Measurements from ENCODE around the gene SUMO4. TPM values are rescaled to one million over a fixed set of nuclear protein-coding genes. Genes with fewer than 3 reads are reported as not detected.

SUMO4 gene
- total RNA-seq = 1 to 10 TPM; 3.0 to 3.2 TPM

DNA sequence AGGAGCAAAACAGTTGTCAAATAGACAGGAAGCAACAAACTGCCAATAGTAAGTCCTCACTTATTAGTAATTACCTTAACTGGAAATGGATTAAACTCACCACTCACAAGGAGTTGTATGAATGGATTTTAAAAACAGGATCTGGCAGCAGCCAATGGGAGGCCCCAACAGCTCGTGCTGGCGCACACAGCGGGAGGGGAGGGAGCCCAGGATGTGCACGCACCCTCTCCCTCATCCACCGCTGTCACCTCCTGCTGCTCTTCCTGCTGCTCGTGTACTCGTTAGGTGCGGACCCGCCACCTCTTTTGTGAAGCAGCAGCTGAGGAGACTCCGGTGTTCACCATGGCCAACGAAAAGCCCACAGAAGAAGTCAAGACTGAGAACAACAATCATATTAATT is at the start of gene SUMO4:
Gene SUMO4, plus strand, starts transcription at position 213 of the 400 bp plus-strand sequence. Its CDS starts 130 bp downstream, at position 343.
- POLR2A ChIA-PET = no interaction called here
- CTCF ChIA-PET = no interaction called here

GRCh38 chr6:149354009-149354408 is 46.1 kb upstream of the SUMO4 start:
- ChIA-PET POLR2A (no interaction called here), CTCF (no interaction called here)

DNA sequence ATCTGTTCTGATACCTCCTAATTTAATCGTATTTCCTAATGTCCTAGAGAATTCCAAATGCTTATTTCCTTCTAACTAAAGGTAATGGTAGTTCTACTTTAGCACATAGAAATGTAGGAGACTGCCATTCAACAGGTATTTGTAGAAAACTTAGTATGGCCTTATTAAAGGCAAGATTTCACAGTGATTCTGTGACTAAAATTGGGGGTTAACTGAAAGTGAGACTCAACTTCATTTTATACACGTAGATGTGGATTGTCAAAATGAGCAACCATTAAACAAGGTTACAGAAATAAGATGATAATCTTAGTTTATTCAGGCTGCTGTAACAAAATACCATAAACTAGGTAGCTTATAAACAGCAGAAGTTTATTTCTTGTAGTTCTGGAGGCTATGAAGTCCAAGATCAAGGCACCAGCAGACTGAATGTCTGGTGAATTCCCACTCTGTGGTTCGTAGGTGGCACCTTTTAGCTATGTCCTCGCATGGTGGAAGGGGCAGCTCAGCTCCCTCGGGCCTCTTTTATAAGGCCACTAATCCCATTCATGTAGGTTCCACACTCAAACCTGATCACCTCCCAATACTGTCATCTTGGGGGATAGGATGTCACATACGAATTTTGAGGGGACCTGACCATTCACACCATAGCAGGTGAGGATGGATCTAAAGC is 43.8 kb upstream of the SUMO4 start:
- CTCF ChIA-PET = no interaction called here
- POLR2A ChIA-PET = no interaction called here

DNA sequence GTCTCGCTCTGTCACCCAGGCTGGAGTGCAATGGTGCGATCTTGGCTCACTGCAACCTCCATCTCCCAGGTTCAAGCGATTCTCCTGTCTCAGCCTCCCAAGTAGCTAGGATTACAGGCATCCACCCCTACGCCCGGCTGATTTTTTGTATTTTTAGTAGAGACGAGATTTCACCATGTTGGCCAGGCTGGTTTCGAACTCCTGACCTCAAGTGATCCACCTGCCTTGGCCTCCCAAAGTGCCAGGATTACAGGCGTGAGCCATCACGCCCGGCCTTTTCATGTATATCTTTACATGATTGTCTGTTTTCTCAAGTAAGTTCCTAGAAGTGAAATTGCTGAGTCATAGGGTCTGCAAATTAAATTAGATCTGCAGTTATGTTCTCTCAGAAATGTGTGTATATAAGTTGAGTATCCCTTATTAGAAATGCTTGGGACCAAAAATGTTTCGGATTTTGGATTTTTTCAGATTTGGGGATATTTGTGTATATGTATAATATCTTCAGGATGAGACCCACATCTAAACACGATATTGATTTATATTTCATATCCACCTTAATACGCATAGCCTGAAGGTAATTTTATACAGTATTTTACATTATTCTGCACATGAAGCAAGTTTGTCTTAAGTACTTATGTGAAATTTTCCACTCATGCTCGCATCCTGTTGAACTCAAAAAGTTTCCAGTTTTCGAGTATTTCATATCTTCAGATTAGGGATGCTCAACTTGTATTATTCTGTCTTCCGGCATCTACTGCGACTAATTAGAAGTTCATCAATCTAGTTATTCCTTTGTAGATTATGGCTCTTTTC is 42.1 kb upstream of the SUMO4 start:
- ChIA-PET POLR2A (no interaction called here), CTCF (no interaction called here)

- CTCF ChIA-PET = no interaction called here
- POLR2A ChIA-PET = no interaction called here
These were observed 40.6 kb upstream of the SUMO4 start for GRCh38 chr6:149359440-149359839.

- ChIA-PET CTCF (no interaction called here), POLR2A (no interaction called here)
These were observed 39.5 kb upstream of the SUMO4 start for GRCh38 chr6:149360536-149360935.

- POLR2A ChIA-PET = no interaction called here
- CTCF ChIA-PET = no interaction called here
These were observed 37.8 kb upstream of the SUMO4 start for GRCh38 chr6:149362289-149362688.

DNA sequence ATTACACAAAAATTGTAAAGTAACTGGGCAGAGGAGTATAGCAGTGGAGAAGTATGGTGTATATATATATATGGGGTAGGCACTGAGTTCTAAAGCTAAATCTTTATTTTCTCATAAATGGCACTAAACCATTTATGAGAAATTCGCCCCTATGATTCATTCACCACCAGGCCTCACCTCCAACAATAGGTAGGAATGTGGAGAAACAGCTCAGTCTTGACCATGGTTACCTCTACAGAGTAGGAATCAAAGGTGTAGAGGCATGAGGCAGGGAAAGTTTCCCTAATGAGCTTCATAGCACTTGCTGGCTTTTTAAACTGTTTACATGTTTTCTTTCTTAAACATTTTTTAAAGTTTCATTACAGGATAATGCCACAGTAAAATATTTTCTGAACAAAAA is 36.9 kb upstream of the SUMO4 start:
- CTCF ChIA-PET = no interaction called here
- POLR2A ChIA-PET = no interaction called here

DNA sequence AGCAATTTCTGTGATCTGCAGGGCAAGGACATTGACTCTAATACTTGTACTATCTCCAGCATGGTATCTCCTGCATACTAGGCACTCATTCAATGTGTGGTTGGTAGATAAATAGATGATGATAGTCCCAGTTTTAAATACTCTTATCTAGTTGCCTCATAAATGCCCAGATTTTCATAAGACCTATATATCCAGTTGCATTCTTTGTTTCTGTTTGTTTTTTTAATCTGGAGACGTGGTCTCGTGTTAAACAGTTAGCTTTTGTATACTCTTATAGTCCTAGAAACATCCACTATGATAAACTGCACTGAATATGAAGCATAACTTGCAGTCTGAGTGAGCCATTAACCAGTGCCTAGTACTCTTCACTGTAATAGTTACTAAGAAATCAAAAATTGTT is 35.5 kb upstream of the SUMO4 start:
- POLR2A ChIA-PET = no interaction called here
- CTCF ChIA-PET = no interaction called here

DNA sequence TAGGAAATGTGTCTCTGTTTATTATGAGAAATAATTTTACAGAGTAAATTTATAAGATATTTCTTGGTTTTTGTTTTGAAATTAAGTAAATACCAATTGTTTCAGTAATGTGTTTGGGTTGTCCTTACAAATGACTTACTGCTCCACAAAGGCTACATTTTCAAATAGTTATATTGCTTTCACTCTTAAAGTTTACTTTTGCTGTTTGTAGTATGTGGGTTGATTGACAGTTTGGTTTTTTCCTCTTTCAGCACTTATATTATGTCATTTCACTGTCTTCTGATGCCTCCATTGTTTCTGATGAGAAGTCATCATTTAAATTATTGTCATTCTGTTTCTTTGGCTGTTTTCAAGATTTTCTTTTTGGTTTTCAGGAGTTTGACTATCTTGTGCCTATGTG is 34.9 kb upstream of the SUMO4 start:
- CTCF ChIA-PET = no interaction called here
- POLR2A ChIA-PET = no interaction called here

DNA sequence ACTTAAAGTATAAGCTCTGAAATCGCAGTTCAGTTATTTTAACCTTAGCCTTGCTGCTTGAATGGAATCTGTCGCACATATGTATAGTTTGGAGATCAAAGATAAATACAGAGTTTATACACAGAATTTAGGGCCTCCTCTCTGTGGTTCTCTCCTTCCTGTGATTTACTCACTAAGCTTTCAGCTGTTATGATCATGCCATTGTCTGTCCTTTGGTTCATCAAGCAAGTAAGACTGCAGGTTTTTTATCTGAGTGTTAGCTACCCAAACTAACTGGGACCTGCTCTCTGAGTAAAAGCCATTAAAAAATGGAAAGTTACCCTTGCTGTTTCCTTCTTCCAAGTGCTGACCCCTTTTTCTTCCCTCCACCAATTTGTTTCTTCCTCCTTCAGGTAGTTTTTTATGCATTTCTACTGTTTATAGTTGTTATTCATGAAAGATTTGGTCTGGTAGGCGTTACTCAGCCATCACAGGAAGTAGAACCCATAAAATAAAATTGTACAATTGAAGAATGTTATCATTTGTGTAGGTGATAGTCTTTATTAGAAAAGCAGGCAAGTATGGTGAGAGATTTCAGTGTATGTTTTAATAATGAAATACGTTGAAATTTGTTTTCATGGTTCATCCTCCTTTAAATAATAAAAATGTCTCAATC is 33.7 kb upstream of the SUMO4 start:
- CTCF ChIA-PET = interaction anchor here (1.0 kb wide), 1 partner anchor 11 kb away, joined by 3 read pairs; no protein-coding TSS in a partner anchor
- POLR2A ChIA-PET = interaction anchor here (0.6 kb wide), 1 partner anchor 65 kb away, joined by 5 read pairs; no protein-coding TSS in a partner anchor

DNA sequence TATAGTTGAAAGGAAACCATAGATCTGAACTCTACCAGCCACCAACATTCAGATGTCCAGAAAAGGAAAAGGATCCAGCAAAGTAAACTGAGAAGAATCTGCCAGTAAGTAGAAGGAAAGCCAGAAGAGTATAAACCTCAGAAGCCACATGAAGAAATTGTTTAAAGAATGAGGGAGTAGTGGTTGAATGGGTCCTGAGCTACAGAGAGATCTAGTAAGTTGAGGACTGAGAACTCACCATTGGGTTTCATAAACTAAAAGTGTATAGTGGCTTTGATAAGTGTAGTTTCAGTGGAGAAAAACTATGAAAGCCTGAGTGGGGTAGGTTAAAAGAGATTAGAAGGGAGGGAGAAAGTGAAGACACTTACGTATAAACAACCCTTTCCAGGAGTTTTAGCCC is 32.0 kb upstream of the SUMO4 start:
- ChIA-PET CTCF (interaction anchor here (0.6 kb wide), 1 partner anchor 9 kb away, joined by 3 read pairs; no protein-coding TSS in a partner anchor), POLR2A (no interaction called here)

DNA sequence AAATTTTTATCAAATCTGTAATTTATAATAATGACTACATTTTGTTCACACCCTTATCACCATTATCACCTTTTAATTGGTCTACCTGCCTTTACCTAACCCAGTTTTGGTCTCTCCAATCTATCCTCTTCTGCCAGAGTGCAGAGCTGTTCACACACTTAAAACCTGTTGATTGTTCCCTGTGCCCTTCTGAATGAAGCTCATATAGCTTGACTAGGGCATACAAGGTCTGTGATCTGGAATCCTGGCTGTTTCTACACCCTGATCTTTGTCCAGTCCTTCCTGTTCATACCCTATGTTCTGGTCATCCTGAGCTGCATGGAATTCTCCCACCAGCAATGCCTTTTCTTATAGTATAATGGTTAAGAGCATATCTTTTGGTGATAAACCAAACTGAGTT is 28.9 kb upstream of the SUMO4 start:
- CTCF ChIA-PET = interaction anchor here (0.6 to 1.5 kb wide), 3 partner anchors 23 to 311 kb away, joined by 4 read pairs; no protein-coding TSS in a partner anchor
- POLR2A ChIA-PET = no interaction called here

- POLR2A ChIA-PET = no interaction called here
These were observed 28.0 kb upstream of the SUMO4 start for GRCh38 chr6:149372062-149372461.

GRCh38 chr6:149373511-149373910 is 26.6 kb upstream of the SUMO4 start:
- POLR2A ChIA-PET = no interaction called here
- CTCF ChIA-PET = no interaction called here

More at GRCh38 chr6:149372062-149372461, 28.0 kb upstream of the SUMO4 start:
- CTCF ChIA-PET = interaction anchor here (0.6 kb wide), 1 partner anchor 92 kb away, joined by 3 read pairs; no protein-coding TSS in a partner anchor

- CTCF ChIA-PET = no interaction called here
These were observed 20.1 kb upstream of the SUMO4 start for GRCh38 chr6:149379977-149380376.

DNA sequence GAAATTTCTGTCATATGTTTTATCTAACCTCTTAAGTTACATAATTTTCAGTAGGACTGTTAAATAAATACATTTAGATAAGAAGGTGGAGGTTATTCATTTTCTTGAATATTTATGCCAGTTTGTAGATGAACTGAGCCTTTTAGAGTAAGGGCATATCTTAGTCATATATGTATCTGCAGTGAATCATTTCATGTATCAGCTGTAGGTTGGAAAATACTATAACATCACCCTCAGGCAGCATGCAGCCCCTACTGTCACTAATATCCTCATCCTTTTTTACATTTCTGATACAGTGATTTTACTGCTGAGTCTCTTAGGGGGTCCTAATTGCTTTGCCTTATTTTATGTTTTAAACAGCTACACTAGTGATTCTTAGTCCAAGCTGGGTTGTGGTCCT is 19.5 kb upstream of the SUMO4 start:
- ChIA-PET POLR2A (interaction anchor here (0.7 kb wide), 1 partner anchor 44 kb away, joined by 3 read pairs; no protein-coding TSS in a partner anchor), CTCF (no interaction called here)

More at GRCh38 chr6:149379977-149380376, 20.1 kb upstream of the SUMO4 start:
- POLR2A ChIA-PET = interaction anchor here (0.7 kb wide), 1 partner anchor 44 kb away, joined by 3 read pairs; no protein-coding TSS in a partner anchor

DNA sequence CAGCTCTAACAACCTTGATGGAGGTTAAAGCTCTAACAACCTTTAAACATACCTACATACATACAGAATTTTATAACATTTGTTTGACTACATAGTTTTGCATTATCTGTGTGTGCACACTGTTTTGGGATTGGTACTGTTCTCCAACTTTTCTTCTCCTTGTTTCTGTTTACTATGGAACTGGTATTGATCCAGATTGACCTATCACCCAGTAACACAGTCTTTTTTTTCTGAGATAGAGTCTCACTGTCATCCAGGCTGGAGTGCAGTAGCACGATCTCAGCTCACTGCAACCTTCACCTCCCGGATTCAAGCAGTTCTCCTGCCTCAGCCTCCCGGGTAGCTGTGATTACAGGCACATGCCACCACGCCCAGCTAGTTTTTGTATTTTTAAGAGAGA is 16.7 kb upstream of the SUMO4 start:
- ChIA-PET CTCF (interaction anchor here (1.0 kb wide), 1 partner anchor 49 kb away, joined by 4 read pairs; no protein-coding TSS in a partner anchor), POLR2A (interaction anchor here (0.9 kb wide), 1 partner anchor 32 kb away, joined by 3 read pairs; no protein-coding TSS in a partner anchor)

GRCh38 chr6:149384464-149384863 is 15.6 kb upstream of the SUMO4 start:
- CTCF ChIA-PET = no interaction called here

GRCh38 chr6:149385998-149386646 is 13.9 kb upstream of the SUMO4 start:
- CTCF ChIA-PET = no interaction called here
- POLR2A ChIA-PET = no interaction called here

More at GRCh38 chr6:149384464-149384863, 15.6 kb upstream of the SUMO4 start:
- POLR2A ChIA-PET = no interaction called here
